Smooth muscle cell (in vitro differentiated cells): ENCODE data around the gene STAG2. TPM values are rescaled to one million over a fixed set of nuclear protein-coding genes. Genes with fewer than 3 reads are reported as not detected.
"Not testable (repeated sequence)": the region's sequence is repeated elsewhere in the genome, so short reads cannot be mapped to it uniquely, and the experiment has no call there.

Source experiments
- DNase-seq: peaks from one replicate; lab custom pipeline; 2025; ENCODE audit not compliant: unreplicated experiment; lab: John Stamatoyannopoulos, UW
- H2AFZ ChIP-seq: fragments of 200-600 bp; sonication (generic); 2 replicates; pipeline ENCODE4 v1.6.0; 2016; ENCODE audit warnings: antibody characterized with exemption, low read depth, mild to moderate bottlenecking
- H3F3A ChIP-seq: fragments of 200-600 bp; sonication (generic); 2 replicates; pipeline ENCODE4 v1.6.0; 2017; ENCODE audit warnings: antibody characterized with exemption, low read depth
- H3K27ac ChIP-seq: fragments of 200-600 bp; sonication (generic); 2 replicates; pipeline ENCODE4 v1.5.1; 2016; ENCODE audit warnings: low read depth, mild to moderate bottlenecking
- H3K27me3 ChIP-seq: fragments of 200-600 bp; sonication (generic); 2 replicates; pipeline ENCODE4 v1.6.1; 2016; ENCODE audit warnings: low read depth, mild to moderate bottlenecking
- H3K36me3 ChIP-seq: fragments of 200-600 bp; sonication (generic); 2 replicates; pipeline ENCODE4 v1.5.1; 2016; ENCODE audit warnings: low read depth
- H3K4me1 ChIP-seq: fragments of 200-600 bp; sonication (generic); 2 replicates; pipeline ENCODE4 v1.5.1; 2016; ENCODE audit warnings: low read depth
- H3K4me2 ChIP-seq: fragments of 200-600 bp; sonication (generic); 2 replicates; pipeline ENCODE4 v1.6.0; 2016; ENCODE audit warnings: mild to moderate bottlenecking
- H3K4me3 ChIP-seq: fragments of 200-600 bp; sonication (generic); 2 replicates; pipeline ENCODE4 v1.5.1; 2016; ENCODE audit warnings: mild to moderate bottlenecking
- H3K79me2 ChIP-seq: fragments of 200-600 bp; sonication (generic); 2 replicates; pipeline ENCODE4 v1.6.0; 2016; ENCODE audit warnings: low read depth, mild to moderate bottlenecking
- H3K9ac ChIP-seq: fragments of 200-600 bp; sonication (generic); 2 replicates; pipeline ENCODE4 v1.6.0; 2016; ENCODE audit warnings: low read depth
- H3K9me3 ChIP-seq: fragments of 200-600 bp; sonication (generic); replicated peaks from 2 replicates; pipeline ENCODE4 v1.5.1; 2016; ENCODE audit warnings: low read depth
- H4K20me1 ChIP-seq: fragments of 200-600 bp; sonication (generic); 2 replicates; pipeline ENCODE4 v1.6.0; 2016; ENCODE audit warnings: low read depth
- WGBS: methylation state at CpG from one replicate; pipeline ENCODE4 v1.1.7; 2016; ENCODE audit warnings: low lambda C conversion rate; 5-methylcytosine and 5-hydroxymethylcytosine counted together
- polyA plus RNA-seq: library from polyadenylated mRNA; unstranded; fragments of >200 nt; fragmentation: Nextera tagmentation; extraction: Ambion mirVana; gene quantifications from 2 replicates; pipeline ENCODE4 v1.2.1, GENCODE V29; 2016
- total RNA-seq: library from RNA; depleted of rRNA; stranded (reverse); fragments of >200 nt; gene quantifications from 2 replicates; pipeline ENCODE4 v1.2.3, GENCODE V29; 2014
- TF ChIP-seq, protein P1 (sequence below): fragments of 200-600 bp; sonication (generic); IDR thresholded peaks from 2 replicates; pipeline ENCODE4 v1.5.1; 2017; ENCODE audit warnings: borderline replicate concordance, mild to moderate bottlenecking, antibody characterized with exemption; ENCODE audit not compliant: insufficient read depth, poor library complexity, severe bottlenecking

STAG2 gene
- total and polyA plus RNA-seq, 2 experiments from 2014 or later, result 14.3 to 62.4 TPM

- TF ChIP-seq, protein P1, sequence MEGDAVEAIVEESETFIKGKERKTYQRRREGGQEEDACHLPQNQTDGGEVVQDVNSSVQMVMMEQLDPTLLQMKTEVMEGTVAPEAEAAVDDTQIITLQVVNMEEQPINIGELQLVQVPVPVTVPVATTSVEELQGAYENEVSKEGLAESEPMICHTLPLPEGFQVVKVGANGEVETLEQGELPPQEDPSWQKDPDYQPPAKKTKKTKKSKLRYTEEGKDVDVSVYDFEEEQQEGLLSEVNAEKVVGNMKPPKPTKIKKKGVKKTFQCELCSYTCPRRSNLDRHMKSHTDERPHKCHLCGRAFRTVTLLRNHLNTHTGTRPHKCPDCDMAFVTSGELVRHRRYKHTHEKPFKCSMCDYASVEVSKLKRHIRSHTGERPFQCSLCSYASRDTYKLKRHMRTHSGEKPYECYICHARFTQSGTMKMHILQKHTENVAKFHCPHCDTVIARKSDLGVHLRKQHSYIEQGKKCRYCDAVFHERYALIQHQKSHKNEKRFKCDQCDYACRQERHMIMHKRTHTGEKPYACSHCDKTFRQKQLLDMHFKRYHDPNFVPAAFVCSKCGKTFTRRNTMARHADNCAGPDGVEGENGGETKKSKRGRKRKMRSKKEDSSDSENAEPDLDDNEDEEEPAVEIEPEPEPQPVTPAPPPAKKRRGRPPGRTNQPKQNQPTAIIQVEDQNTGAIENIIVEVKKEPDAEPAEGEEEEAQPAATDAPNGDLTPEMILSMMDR, result peak; percentile 52
- Histone ChIP-seq H3K79me2 (no peaks in the 10 kb centered on the region), H3K9ac (no peak overlapping the region), H3K4me2 (no peak overlapping the region), H3K9me3 (peaks cover 3% of the 10 kb centered on the region), H3K4me1 (no peaks in the 10 kb centered on the region), H3K4me3 (no peak overlapping the region), H3K27me3 (no peaks in the 10 kb centered on the region), H4K20me1 (no peaks in the 10 kb centered on the region), H3K36me3 (peaks cover 8% of the 10 kb centered on the region), H3K27ac (no peak overlapping the region), H3F3A (no peaks in the 10 kb centered on the region), H2AFZ (no peak overlapping the region)
- DNase-seq, result no peak
Measured at GRCh38 chrX:124098089-124098488, 136.6 kb downstream of the STAG2 start.

- H3F3A ChIP-seq, result no peaks in the 10 kb centered on the region
- no peak overlapping the region for H3K4me2 ChIP-seq
- no peak for DNase-seq
- peaks cover 5% of the 10 kb centered on the region for H3K36me3 ChIP-seq
- no peaks in the 10 kb centered on the region for H4K20me1 ChIP-seq
- TF ChIP-seq, protein P1, result no peak
- no peaks in the 10 kb centered on the region for H3K4me1 ChIP-seq
- peaks cover 3% of the 10 kb centered on the region for H3K9me3 ChIP-seq
- no peak overlapping the region for H2AFZ ChIP-seq
- no peak overlapping the region for H3K9ac ChIP-seq
- no peak overlapping the region for H3K4me3 ChIP-seq
- H3K79me2 ChIP-seq, result no peaks in the 10 kb centered on the region
- no peaks in the 10 kb centered on the region for H3K27me3 ChIP-seq
- no peak overlapping the region for H3K27ac ChIP-seq
- 79% methylated on average over 5 of the region's 5 CpGs for WGBS
Measured at GRCh38 chrX:124103966-124104365, 142.5 kb downstream of the STAG2 start.

- H3K9ac ChIP-seq, H3K27ac ChIP-seq, H3K27me3 ChIP-seq, DNase-seq, H3K4me3 ChIP-seq, H4K20me1 ChIP-seq, H3K9me3 ChIP-seq, H3K4me1 ChIP-seq, H2AFZ ChIP-seq, H3F3A ChIP-seq, H3K36me3 ChIP-seq, H3K79me2 ChIP-seq, H3K4me2 ChIP-seq: not testable (repeated sequence)
- 82% methylated on average over 7 of the region's 7 CpGs for WGBS
Measured at GRCh38 chrX:124104512-124104911, 143.0 kb downstream of the STAG2 start.

DNA sequence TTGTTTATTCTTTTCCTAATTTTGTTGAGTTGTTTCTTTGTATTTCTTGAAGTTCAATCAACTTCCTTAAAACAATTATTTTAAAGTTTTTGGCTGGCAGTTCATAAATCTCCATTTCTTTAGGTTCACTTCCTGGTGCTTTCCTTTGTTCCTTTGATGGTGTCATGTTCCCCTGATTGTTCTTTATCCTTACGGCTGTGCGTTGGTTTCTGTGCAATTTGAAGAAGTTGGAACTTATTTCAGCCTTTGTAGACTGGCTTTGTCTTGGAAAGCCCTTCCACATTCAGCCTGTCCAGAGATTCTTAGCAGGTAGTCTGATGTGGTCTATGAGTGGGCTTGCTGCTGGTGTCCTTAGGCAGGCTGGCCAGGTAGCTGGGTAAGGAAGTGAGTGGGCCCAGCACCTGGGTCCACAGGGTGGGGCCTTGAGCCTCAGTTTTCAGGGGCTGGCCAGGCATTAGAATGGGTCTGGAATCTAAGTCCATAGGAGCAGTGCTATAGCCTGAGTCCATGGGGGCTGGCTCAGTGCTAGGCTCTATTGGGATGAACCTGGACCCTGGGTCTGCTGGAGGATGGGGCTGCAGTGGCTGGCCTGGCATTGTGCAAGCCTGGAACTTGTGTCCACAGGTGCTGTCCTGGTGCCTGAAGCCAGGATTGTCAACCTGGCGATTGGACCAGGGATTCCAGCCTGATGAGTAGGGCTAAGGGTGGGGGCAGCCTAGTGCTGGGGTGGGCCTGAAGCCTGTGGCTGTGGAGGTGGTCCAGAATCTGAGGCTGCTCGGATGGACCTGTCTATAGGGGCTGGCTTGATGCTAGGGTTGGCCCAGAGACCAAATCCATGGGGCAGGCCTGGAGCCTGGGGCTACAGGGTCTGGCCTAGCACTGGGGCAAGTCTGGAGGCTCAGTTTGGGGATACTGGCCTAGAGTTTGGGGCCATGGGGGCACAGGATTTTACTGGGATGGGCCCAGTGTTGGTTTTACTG lies 152.4 kb downstream of the STAG2 start:
- no peak overlapping the region for H3K27ac ChIP-seq
- no peaks in the 10 kb centered on the region for H3K36me3 ChIP-seq
- H3K9me3 ChIP-seq, result peaks cover 4% of the 10 kb centered on the region
- DNase-seq, result no peak
- H3K27me3 ChIP-seq, result no peaks in the 10 kb centered on the region
- no peaks in the 10 kb centered on the region for H3F3A ChIP-seq
- WGBS, result 71% methylated on average over 4 of the region's 4 CpGs
- H3K9ac ChIP-seq, result no peak overlapping the region
- no peaks in the 10 kb centered on the region for H3K4me1 ChIP-seq
- H3K79me2 ChIP-seq, result no peaks in the 10 kb centered on the region
- no peak overlapping the region for H2AFZ ChIP-seq
- H3K4me2 ChIP-seq, result no peak overlapping the region
- TF ChIP-seq, protein P1, result no peak
- H4K20me1 ChIP-seq, result no peaks in the 10 kb centered on the region
- H3K4me3 ChIP-seq, result no peak overlapping the region
